Suprapubic skin (tissue), 4 donors: Measurements from ENCODE around the gene TMEM86B.

Experiments used
- CTCF ChIP-seq, 2 donors: fragments of 200-600 bp in 1 of 2; fragments of 450-650 bp in 1 of 2; sonication (generic) in 1 of 2; IDR thresholded peaks; one replicate each; pipeline ENCODE4 v1.5.1; 2016 to 2019; ENCODE audit warnings: antibody characterized with exemption in 2 of 2, mild to moderate bottlenecking in 1 of 2, moderate library complexity in 1 of 2
- EP300 ChIP-seq: sonication (generic); formaldehyde crosslinking; IDR thresholded peaks from one replicate; pipeline ENCODE4 v1.6.1; 2017; ENCODE audit warnings: antibody characterized with exemption
- POLR2AphosphoS5 ChIP-seq, 3 donors: sonication (generic); formaldehyde crosslinking; IDR thresholded peaks; one replicate each; pipeline ENCODE4 v1.6.1; 2017; ENCODE audit warnings: antibody characterized with exemption in 3 of 3

GRCh38 chr19:55189403-55189835, 39.1 kb downstream of the TMEM86B start:
- TF ChIP-seq CTCF (IDR thresholded peaks at IDR 0.05) (no peak), POLR2AphosphoS5 (IDR thresholded peaks at IDR 0.05) (peak in 2 of 3 donors; percentile 26 to 90), EP300 (no peak)
